DND-41 (cell line): ENCODE results near the gene BAG1.

Source experiments
- ATAC-seq: fragments of 200-7000 bp; cut with Tn5 transposase; 3 replicates; pipeline ENCODE4 v1.9.1; 2021; ENCODE audit warnings: low read depth; ENCODE audit not compliant: insufficient read depth
- DNase-seq: peaks from one replicate; pipeline ENCODE4 v3.0.0-alpha.2; 2020
- H2AFZ ChIP-seq: 2 replicates; pipeline ENCODE4 v1.6.0; 2012; ENCODE audit warnings: low read depth, low read length
- H3K27ac ChIP-seq: 2 replicates; pipeline ENCODE4 v1.5.1; 2012; ENCODE audit warnings: low read length, inconsistent platforms
- H3K27me3 ChIP-seq: fragments of 200-600 bp; sonication (generic); 2 replicates; pipeline ENCODE4 v1.6.0; 2012; ENCODE audit warnings: low read length, mild to moderate bottlenecking, inconsistent platforms; ENCODE audit not compliant: insufficient read depth, poor library complexity
- H3K36me3 ChIP-seq: 2 replicates; pipeline ENCODE4 v1.5.1; 2012; ENCODE audit warnings: low read length, inconsistent platforms; ENCODE audit not compliant: insufficient read depth
- H3K4me1 ChIP-seq: 2 replicates; pipeline ENCODE4 v1.5.1; 2012; ENCODE audit warnings: mild to moderate bottlenecking, low read length; ENCODE audit not compliant: insufficient read depth
- H3K4me2 ChIP-seq: 2 replicates; pipeline ENCODE4 v1.6.0; 2012; ENCODE audit warnings: mild to moderate bottlenecking, moderate library complexity, low read length, inconsistent platforms; ENCODE audit not compliant: insufficient read depth
- H3K4me3 ChIP-seq, 2 experiments: fragments of 200-600 bp in 1 of 2; shearing (Covaris generic) in 1 of 2; 2 replicates each; pipeline ENCODE4 v1.5.1; 2012 to 2016; ENCODE audit warnings: inconsistent platforms in 2 of 2, low read length in 2 of 2, mild to moderate bottlenecking in 2 of 2, low read depth in 1 of 2, moderate library complexity in 1 of 2
- H3K79me2 ChIP-seq: 2 replicates; pipeline ENCODE4 v1.6.0; 2012; ENCODE audit warnings: low read length, inconsistent platforms; ENCODE audit not compliant: insufficient read depth
- H3K9ac ChIP-seq: 2 replicates; pipeline ENCODE4 v1.6.0; 2012; ENCODE audit warnings: low read depth, mild to moderate bottlenecking, inconsistent platforms, low read length, moderate library complexity
- H3K9me3 ChIP-seq: 2 replicates; pipeline ENCODE4 v1.5.1; 2012; ENCODE audit warnings: low read length, moderate library complexity, mild to moderate bottlenecking, inconsistent platforms; ENCODE audit not compliant: insufficient read depth, severe bottlenecking
- H4K20me1 ChIP-seq: 2 replicates; pipeline ENCODE4 v1.6.0; 2012; ENCODE audit warnings: low read length; ENCODE audit not compliant: insufficient read depth
- CTCF ChIP-seq: IDR thresholded peaks from 2 replicates; pipeline ENCODE4 v1.5.1; 2012; ENCODE audit warnings: borderline replicate concordance, low read length, moderate library complexity, mild to moderate bottlenecking; ENCODE audit not compliant: poor library complexity, severe bottlenecking; ENCODE audit errors: extremely low read depth
- EZH2 ChIP-seq: IDR thresholded peaks from 3 replicates; pipeline ENCODE4 v1.6.1; 2012; ENCODE audit warnings: borderline replicate concordance, low read depth, mild to moderate bottlenecking, moderate library complexity, low read length, inconsistent platforms; ENCODE audit not compliant: severe bottlenecking

Gene BAG1

GRCh38 chr9:33232815-33233214 is 31.7 kb downstream of the BAG1 start:
- no peak overlapping the region for H3K9ac ChIP-seq
- H3K9me3 ChIP-seq: no peaks in the 10 kb centered on the region
- H2AFZ ChIP-seq: no peak overlapping the region
- H3K4me2 ChIP-seq: no peak overlapping the region
- H3K4me3 ChIP-seq: no peak overlapping the region
- H3K36me3 ChIP-seq: no peaks in the 10 kb centered on the region
- ATAC-seq: no peak
- H3K27me3 ChIP-seq: no peaks in the 10 kb centered on the region
- no peaks in the 10 kb centered on the region for H3K4me1 ChIP-seq
- H4K20me1 ChIP-seq: no peaks in the 10 kb centered on the region
- TF ChIP-seq CTCF: no peak
- TF ChIP-seq EZH2: no peak
- no peak overlapping the region for H3K27ac ChIP-seq
- no peaks in the 10 kb centered on the region for H3K79me2 ChIP-seq
- DNase-seq: no peak

GRCh38 chr9:33231623-33231942 is 32.9 kb downstream of the BAG1 start:
- no peak for TF ChIP-seq EZH2
- TF ChIP-seq CTCF: no peak
- no peaks in the 10 kb centered on the region for H3K36me3 ChIP-seq
- H3K9me3 ChIP-seq: no peaks in the 10 kb centered on the region
- H3K4me1 ChIP-seq: no peaks in the 10 kb centered on the region
- no peaks in the 10 kb centered on the region for H4K20me1 ChIP-seq
- no peak overlapping the region for H3K27ac ChIP-seq
- H2AFZ ChIP-seq: no peak overlapping the region
- no peaks in the 10 kb centered on the region for H3K27me3 ChIP-seq
- no peak for ATAC-seq
- H3K4me3 ChIP-seq: no peak overlapping the region
- H3K79me2 ChIP-seq: no peaks in the 10 kb centered on the region
- DNase-seq: no peak
- no peak overlapping the region for H3K9ac ChIP-seq
- no peak overlapping the region for H3K4me2 ChIP-seq

GRCh38 chr9:33230756-33231622 is 33.5 kb downstream of the BAG1 start:
- Histone ChIP-seq H3K4me2 (no peak overlapping the region), H3K27me3 (no peaks in the 10 kb centered on the region), H3K9me3 (no peaks in the 10 kb centered on the region), H3K4me1 (no peaks in the 10 kb centered on the region), H3K79me2 (no peaks in the 10 kb centered on the region), H3K9ac (no peak overlapping the region), H3K4me3 (no peak overlapping the region), H2AFZ (no peak overlapping the region), H3K36me3 (no peaks in the 10 kb centered on the region), H4K20me1 (no peaks in the 10 kb centered on the region), H3K27ac (no peak overlapping the region)
- ATAC-seq: no peak
- DNase-seq: no peak
- TF ChIP-seq CTCF (no peak), EZH2 (no peak)
